ENCODE data around the gene GPR137B.

The GPR137B gene, protein sequence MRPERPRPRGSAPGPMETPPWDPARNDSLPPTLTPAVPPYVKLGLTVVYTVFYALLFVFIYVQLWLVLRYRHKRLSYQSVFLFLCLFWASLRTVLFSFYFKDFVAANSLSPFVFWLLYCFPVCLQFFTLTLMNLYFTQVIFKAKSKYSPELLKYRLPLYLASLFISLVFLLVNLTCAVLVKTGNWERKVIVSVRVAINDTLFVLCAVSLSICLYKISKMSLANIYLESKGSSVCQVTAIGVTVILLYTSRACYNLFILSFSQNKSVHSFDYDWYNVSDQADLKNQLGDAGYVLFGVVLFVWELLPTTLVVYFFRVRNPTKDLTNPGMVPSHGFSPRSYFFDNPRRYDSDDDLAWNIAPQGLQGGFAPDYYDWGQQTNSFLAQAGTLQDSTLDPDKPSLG

DNA sequence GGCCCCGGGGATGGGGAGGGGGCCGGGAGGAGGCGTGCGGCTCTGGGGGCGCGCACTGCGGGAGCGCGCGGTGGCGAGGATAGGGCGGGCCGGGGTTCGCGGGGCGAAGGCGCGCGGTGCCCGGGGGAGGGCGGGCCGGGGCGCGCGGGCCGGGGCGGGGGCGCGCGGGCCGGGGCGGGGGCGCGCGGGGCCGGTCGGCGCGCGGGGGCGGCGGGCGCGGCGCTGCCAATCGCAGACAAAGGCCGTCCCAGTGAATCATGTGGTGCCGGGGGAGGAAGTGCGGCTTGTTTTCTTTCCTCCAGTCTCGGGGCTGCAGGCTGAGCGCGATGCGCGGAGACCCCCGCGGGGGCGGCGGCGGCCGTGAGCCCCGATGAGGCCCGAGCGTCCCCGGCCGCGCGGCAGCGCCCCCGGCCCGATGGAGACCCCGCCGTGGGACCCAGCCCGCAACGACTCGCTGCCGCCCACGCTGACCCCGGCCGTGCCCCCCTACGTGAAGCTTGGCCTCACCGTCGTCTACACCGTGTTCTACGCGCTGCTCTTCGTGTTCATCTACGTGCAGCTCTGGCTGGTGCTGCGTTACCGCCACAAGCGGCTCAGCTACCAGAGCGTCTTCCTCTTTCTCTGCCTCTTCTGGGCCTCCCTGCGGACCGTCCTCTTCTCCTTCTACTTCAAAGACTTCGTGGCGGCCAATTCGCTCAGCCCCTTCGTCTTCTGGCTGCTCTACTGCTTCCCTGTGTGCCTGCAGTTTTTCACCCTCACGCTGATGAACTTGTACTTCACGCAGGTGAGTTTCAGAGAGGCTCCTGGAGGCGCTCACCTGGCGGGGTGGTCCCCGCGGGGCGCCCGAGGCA, at the start of gene GPR137B:
TSS of gene GPR137B (plus strand) at position 287 of the 851 bp plus-strand sequence. CDS start at position 371, 84 bp downstream.
- peak; percentile 77 for DNase-seq (ENCODE audit: low spot score)

DNA sequence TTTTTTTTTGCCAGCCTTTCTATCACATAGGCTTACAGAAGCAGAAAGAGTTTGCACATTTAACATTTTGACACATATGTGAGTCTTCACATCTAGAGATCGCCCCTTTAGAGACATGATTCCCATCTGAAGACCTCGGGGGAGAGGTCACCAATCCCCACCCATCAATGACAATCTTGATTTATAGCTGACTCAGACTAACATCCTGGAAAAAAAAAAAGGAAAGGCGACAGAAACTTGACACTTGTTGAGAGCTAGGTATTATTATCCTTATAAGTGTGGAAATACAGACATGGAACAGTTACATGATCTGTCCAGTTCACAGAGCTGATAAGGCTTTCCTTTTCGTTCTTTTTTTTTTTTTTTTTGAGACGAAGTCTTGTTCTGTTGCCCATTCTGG, 49.4 kb upstream of the GPR137B start:
- DNase-seq (ENCODE audit: low spot score): no peak

DNA sequence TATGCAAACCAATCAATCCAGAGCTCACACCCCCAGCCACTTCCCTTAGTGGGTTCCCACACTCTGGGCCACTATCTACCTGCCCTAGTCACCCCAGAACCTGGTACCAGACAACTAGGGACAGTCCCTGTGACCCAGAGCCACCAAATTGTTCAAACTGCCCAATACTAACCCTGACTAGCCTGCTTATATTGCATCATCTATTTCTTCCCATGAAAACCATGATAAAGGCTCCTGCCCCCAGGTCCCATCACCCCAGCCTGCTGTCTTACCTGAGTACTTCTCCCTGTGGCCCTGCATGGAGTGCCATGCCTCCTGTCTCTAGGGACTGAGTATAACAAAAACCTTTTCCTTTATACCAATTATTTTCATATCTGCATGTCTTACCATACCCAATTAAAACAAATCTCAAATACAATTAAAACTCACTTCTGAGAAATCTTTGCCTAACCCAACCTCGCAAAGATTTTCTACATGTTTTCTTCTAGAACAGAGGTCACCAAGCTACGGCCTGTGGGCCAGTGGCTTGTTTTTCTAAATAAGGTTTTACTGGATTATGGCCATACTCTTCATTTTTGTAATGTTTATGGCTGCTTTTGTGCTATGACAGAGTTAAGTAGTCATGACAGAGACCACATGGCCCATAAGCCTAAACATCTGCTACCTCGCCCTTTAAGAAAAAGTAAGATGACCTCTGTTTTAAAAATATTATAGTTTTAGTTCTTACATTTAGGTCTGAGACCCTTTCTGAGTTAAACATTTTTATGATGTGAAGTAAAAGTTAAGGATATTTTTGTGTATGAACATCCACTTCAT, 46.4 kb upstream of the GPR137B start:
- no peak for DNase-seq (ENCODE audit: low spot score)

DNA sequence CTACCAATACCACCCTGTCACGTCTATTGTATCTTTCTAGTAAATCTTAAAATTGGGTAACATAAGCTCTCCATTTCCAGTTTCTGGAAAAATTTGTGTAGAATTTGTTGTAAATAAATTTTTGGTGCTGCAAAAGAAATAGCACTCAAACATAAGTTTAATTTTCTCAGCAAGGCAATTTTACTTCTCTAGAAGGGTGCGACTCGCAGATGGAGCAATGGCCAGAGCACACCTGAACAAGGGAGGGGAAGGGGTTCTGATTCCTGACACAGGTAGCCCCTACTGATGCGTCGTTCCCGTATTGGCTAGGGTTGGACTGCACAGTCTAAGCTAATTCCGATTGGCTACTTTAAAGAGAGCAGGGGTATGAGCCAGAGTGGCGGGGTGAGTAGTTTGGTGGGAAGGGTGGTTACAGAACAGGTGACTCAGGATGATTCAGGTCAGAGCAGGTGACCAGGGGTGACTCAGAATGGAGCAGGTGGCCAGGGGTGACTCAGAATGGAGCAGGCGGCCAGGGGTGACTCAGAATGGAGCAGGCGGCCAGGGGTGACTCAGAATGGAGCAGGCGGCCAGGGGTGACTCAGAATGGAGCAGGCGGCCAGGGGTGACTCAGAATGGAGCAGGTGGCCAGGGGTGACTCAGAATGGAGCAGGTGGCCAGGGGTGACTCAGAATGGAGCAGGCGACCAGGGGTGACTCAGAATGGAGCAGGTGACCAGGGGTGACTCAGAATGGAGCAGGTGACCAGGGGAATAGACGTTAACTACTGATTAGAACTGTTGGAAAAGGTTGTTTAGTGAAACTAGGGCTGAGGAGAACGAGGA, 45.5 kb upstream of the GPR137B start:
- DNase-seq (ENCODE audit: low spot score): peak; percentile 75

DNA sequence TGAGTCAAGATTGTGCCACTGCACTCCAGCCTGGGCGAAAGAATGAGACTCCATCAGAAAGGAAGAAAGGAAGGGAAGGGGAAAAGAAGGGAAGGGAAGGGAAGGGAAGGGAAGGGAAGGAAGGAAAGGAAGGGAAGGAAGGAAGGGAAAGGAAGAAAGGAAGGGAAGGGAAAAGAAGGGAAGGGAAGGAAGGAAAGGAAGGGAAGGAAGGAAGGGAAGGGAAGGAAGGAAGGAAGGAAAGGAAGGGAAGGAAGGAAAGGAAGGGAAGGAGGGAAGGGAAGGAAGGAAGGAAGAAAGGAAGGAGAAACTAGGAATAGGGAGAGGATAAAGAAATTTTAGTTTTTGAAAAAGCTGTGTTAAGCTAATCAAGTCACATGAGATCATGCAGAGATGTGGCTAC, 44.1 kb upstream of the GPR137B start:
- DNase-seq (ENCODE audit: low spot score): no peak

DNA sequence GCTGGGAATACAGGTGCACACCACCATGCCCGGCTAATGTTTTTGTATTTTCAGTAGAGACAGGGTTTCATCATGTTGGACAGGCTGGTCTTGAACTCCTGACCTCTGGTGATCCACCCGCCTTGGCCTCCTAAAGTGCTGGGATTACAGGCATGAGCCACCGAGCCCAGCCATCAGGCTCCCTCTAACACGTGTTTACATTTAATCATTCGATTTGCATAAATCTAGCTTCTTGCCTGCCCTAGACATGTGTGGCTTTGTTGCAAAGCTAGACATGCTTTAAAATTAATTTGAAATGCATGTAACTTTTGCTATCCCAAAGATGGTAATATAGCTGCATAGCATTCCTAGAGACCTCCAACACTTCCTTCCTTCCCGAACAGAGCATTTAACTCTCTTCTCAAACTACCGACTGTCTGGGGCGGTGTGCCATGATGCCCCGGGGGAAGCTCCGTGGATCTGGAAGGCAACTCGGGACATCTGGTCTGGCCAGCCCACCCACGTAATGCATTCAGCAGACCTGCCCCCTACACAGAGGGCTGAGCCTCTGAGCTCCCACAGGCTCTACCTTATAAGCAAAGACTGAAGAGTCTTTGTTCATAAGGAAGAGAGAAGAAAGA, 42.9 kb upstream of the GPR137B start:
- no peak for DNase-seq (ENCODE audit: low spot score)

DNA sequence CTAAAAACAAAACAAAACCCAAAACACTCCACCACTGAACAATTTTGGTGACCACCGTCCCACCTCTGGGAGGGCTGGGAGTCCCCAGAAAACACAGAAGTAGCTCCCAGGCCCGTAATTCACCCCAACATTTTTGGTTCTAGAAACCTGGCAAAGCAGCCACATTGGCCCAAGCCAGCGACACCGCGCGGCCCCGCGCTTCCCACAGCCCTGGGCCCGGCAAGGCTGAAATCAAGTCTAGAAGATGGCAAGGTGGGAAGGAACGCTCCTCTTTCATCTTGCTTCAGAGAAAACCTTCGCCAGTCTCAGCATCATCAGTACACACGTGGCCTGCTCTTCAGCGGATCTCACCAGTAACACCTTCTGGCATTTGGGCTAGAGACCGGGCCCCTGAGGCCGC, 41.5 kb upstream of the GPR137B start:
- no peak for DNase-seq (ENCODE audit: low spot score)

DNA sequence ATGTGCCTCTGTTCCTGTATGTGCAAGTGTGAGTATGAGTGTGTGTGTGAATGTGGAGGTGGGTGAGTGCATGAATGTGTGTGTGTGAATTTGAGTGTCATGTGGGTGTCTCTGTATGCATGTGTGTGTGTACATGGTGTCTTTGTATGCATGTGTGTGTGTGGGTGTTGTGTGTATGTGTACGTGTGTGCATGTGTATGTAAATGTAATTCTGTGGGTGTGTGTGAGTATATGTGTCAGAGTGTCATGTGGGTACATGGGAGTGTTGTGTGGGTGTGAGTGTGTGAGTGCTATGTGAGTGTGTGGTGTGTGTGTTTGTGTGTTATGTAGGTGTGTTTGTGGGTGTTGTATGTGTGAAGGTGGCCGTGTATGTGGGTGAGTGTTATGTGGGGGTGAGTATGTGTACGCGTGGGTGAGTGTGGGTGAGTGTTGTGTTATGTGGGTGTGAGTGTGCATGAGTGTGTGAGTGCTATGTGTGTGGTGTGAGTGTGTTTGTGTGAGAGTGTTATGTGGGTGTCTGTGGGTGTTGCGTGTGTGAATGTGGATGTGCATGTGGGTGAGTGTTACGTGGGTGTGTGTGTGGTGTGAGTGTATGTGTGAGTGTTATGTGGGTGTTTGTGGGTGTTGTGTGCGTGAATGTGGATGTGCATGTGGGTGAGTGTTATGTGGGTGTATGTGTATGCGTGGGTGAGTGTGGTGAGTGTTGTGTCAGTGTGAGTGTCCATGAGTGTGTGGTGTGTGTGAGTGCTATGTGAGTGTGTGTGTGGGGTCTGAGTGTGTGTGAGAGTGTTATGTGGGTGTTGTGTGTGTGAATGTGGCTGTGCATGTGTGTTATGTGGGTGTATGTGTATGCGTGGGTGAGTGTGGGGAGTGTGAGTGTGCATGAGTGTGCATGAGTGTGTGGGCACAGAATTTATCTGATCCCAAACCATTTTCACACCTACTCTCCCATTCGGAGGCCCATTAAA, 40.8 kb upstream of the GPR137B start:
- DNase-seq (ENCODE audit: low spot score): no peak

DNA sequence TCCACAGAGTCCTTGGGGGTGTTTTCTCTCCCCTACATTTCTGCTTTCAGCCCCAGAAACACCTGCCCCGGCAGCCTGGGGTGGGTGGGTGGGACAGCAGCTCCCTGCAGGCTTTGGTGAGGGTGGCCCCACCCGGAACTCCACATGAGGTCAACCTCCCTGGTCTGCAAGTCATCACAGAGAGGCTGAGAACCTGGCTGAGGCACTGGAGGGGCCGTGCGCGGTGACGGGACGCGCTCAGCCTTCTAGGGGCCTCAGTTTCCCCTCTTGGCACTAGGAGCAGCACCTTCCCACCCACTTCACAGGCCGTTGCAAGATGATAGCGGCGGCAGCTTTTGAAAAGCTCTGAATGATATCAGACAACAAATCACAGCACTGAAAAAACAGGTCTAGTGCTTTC, 39.7 kb upstream of the GPR137B start:
- DNase-seq (ENCODE audit: low spot score): no peak

DNA sequence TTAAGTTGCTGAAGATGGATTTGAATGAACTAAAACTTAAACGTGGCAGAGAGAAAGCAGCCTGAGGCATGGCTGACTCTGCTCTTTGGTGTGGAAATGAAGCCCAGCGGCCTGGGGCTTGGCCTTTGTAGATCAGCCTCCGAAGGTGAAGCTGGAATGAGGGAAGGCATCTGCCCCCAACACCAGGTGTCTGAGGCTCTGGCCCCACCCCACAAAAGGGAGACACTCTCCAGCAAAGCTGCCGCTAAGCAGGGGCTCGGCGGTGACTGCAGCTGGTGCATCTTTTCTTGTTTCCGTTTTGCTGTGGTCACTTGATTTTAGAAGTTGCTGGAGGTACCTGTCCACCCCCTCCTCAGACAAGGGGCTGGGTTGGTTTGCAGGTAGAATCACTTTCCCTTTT, 39.3 kb upstream of the GPR137B start:
- no peak for DNase-seq (ENCODE audit: low spot score)

DNA sequence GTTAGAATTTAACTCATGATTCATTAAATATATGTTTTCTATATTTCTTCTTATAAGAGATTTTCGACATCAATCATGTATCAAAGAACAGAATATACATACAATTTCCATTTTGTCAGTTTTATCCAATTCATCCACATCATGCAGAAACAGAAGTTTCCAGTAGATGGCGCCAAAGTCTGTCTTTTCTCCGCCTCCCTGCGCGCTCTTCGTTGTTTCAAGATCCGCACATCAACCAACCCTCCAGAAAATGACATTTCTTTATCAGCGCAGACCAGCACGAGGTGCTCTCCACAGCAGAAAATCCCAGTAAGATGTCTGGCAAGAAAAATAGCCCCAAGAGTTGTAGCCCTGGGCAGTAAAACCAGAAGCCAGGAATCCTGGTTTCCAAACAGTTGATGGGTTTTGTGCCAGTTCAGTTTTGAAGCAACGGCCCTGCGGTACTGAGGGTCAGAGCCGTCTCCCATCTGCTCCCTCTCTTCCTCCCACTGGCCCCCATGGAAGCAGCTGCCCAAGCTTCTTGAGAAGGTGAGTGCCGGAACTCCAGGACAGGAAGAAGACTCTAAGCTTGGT, 38.6 kb upstream of the GPR137B start:
- DNase-seq (ENCODE audit: low spot score): peak; percentile 52

DNA sequence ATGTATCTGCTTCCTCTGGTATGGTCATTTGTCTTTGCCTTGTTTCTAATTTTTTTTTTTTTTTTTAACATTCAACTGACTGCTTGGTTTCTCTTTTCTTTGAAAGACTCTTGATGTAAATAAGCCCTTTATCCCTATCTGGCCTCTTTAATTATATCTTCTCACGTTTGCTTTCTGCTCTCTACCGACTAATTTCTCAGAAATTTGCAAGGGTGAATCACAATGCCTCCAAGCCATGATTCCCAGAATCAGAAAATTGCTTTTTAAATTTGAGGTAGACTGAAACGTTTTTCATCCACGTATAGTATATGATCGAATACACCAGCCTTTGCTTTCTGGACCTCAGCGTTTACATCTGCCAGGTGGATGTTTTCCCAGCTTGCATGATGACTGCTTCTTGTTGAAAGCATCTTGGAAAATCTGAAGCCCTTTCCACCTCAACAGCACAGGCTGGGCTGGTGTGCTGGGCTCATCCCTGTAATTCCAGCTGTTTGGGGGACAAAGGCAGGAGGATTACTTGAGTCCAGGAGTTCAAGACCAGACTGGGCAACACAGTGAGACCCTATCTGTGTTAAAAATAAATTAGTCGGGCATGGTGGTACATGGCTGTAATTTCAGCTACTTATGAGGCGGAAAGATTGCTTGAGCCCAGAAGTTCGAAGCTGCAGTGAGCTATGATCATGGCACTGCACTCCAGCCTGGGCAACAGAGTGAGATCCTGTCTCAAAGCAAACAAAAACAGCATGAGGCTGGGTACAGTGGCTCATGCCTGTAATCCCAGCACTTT, 35.0 kb upstream of the GPR137B start:
- no peak for DNase-seq (ENCODE audit: low spot score)

DNA sequence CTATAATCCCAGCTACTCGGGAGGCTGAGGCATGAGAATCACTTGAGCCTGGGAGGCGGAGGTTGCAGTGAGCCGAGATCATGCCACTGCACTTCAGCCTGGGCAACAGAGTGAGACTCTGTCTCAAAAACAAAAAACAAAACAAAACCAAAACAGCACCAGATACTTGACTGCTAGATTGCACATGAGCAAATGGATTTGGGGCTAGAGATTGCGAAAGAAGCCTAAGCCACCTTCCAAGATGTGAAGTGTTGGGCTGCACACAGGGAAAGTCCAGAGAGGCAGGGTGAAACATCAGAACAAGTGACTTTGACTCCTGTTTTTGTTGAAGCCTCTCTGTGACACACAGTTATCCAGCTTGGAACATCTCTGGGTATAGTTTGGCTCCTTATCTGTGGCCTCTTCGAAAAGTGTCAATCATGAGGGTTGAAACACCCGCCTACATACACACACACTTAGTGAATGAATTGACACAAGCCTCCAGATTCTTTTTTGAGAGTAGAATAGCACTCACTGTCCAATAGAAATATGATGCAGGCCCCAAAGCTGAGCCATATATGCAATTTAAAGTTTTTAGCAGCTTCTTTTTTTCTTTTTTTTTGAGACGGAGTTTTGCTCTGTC, 34.2 kb upstream of the GPR137B start:
- DNase-seq (ENCODE audit: low spot score): no peak

DNA sequence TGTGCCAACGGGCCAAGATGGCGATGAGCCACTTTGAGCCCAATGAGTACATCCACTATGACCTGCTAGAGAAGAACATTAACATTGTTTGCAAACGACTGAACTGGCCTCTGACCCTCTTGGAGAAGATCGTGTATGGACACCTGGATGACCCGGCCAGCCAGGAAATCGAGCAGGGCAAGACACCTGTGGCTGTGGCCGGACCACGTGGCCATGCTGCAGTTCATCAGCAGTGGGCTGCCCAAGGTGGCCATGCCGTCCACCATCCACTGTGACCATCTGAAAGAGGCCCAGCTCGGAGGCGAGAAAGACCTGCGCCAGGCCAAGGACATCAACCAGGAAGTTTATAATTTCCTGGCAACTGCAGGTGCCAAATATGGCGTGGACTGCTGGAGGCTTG, 32.2 kb upstream of the GPR137B start:
- no peak for DNase-seq (ENCODE audit: low spot score)

DNA sequence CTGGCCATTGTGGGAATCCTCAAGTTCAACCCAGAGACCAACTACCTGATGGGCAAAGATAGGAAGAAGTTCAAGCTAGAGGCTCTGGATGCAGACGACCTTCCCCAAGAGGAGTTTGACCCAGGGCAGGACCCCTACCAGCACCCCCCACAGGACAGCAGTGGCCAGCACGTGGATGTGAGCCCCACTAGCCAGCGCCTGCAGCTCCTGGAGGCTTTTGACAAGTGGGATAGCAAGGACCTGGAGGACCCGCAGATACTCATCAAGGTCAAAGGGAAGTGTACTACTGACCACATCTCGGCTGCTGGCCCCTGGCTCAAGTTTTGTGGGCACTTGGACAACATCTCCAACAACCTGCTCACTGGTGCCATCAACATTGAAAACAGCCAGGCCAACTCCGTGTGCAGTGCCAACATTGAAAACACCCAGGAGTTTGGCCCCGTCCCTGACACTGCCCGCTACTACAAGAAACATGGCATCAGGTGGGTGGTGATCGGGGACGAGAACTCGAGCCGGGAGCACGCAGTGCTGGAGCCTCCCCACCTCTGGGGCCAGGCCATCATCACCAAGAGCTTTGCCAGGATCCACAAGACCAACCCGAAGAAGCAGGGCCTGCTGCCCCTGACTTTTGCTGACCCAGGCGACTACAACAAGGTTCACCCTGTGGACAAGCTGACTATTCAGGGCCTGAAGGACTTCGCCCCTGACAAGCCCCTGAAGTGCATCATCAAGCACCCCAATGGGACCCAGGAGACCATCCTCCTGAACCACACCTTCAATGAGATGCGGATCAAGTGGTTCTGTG, 30.6 kb upstream of the GPR137B start:
- no peak for DNase-seq (ENCODE audit: low spot score)

DNA sequence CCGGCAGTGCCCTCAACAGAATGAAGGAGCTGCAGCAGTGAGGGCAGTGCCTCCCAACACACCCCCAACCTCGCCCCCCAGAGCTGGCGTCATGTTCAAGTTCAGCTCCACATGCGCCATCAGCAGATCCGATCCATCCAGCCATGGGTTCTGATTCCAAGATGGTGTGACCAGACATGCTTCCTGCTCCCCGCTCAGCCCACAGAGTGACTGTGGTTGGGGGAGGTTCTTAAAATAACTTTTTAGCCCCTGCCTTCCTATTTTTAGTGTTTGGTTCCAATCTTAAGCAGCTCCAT, 30.1 kb upstream of the GPR137B start:
- DNase-seq (ENCODE audit: low spot score): no peak

DNA sequence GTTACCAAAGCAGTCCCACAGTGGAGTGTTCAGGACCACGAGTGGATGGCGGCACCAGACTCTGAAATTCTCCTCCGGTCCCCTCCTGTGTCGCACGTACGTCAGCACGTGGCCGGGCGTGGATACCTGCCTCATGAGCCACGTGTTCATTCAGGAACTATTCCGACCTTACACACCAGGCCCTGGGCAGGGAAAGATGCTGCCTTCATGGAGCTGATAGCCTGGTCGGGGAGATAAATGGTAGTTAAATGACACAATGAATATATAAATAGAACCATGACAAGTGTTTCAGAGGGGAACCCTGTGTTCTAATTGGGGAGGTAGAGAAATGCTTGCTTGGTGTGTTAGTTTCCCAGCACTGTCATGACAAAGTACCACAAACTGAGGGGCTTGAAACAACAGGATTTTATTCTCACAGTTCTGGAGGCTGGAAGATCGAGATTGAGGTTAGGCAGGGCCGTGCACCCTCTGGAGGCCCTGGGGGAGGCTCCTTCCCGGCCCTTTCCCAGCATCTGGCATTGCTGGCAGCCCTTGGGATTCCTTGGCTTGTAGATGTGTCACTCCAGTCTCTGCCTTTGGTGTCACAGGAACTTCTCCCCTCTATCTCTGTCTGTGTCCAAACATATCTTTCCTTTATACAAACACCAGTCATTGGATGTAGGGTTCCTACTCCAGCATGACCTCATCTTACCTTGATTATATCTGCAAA, 28.9 kb upstream of the GPR137B start:
- no peak for DNase-seq (ENCODE audit: low spot score)
